ENCODE results near the gene DLG5. TPM values are rescaled to one million over a fixed set of nuclear protein-coding genes. Genes with fewer than 3 reads are reported as not detected.

The DLG5 gene
- total RNA-seq, 1 experiment from 2014 or later: 51.0 TPM

- peaks cover 7% of the 10 kb centered on the region for H3K36me3 Mint-ChIP-seq (ENCODE audit: insufficient read depth, unreplicated experiment)
- no TSS peak for BruUV-seq (replicated peaks)
- peak overlapping the region; percentile 48 for H3K4me3 Mint-ChIP-seq (ENCODE audit: low read depth, unreplicated experiment)
- H3K9me3 Mint-ChIP-seq (ENCODE audit: low read depth, unreplicated experiment): no peaks in the 10 kb centered on the region
- CTCF ChIA-PET: interaction anchor here (0.6 to 1.9 kb wide), 10 partner anchors 10 to 79 kb away, joined by 3 to 10 read pairs (median 4); partner anchors contain the start of gene DLG5
- peaks cover 46% of the 10 kb centered on the region for H3K4me1 Mint-ChIP-seq (ENCODE audit: low read depth, unreplicated experiment)
- no peaks in the 10 kb centered on the region for H3K27me3 Mint-ChIP-seq (ENCODE audit: unreplicated experiment)
- DNase-seq: peak; percentile 79
- intact Hi-C loops (cut with micrococcal nuclease; ENCODE audit: unreplicated experiment): no loop called here
- TF ChIP-seq, protein P1, sequence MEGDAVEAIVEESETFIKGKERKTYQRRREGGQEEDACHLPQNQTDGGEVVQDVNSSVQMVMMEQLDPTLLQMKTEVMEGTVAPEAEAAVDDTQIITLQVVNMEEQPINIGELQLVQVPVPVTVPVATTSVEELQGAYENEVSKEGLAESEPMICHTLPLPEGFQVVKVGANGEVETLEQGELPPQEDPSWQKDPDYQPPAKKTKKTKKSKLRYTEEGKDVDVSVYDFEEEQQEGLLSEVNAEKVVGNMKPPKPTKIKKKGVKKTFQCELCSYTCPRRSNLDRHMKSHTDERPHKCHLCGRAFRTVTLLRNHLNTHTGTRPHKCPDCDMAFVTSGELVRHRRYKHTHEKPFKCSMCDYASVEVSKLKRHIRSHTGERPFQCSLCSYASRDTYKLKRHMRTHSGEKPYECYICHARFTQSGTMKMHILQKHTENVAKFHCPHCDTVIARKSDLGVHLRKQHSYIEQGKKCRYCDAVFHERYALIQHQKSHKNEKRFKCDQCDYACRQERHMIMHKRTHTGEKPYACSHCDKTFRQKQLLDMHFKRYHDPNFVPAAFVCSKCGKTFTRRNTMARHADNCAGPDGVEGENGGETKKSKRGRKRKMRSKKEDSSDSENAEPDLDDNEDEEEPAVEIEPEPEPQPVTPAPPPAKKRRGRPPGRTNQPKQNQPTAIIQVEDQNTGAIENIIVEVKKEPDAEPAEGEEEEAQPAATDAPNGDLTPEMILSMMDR (IDR thresholded peaks at IDR 0.05; ENCODE audit: unreplicated experiment): no peak
- H3K27ac Mint-ChIP-seq (ENCODE audit: unreplicated experiment): peak overlapping the region; percentile 14
Observed at GRCh38 chr10:77899080-77899477, 27.5 kb downstream of the DLG5 start.

DNA sequence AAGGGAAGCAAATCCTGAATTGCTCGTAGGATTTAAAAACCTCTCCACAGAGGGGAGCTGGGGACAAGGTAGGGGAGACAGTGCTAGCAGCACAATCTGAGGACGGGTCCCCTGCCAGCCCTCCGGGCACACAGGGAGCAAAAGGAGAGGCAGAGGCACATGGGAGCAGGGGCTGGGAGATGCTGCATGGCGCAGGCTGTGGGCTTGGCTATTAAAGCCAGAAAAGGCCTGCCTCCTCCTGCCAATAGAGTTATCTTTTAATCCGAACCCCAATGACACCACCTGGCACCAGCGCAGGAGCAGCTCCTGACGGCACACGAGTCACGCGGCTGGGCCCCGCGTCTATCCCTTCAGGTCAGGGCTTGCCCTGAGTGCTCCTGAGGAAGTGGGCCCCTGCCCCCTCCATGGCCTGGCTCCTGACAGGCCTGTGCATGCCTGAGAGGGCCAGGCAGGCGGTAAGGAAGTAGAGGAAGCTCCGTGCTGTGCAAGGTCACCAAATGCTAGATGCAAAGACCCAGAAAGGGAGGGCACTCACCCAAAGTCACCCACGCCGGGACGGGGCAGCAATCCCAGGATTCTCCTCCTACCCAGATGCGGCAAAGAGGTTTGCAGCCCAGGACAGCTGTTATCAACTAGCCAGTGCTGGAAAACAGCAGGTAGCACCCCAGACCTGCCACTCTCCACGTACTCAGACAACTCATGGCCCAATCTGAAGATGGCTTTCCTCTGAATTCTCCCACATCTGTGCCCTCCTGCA, 28.1 kb downstream of the DLG5 start:
- peak; percentile 37 for DNase-seq
- peak overlapping the region; percentile 14 for H3K27ac Mint-ChIP-seq (ENCODE audit: unreplicated experiment)
- no peaks in the 10 kb centered on the region for H3K9me3 Mint-ChIP-seq (ENCODE audit: low read depth, unreplicated experiment)
- H3K27me3 Mint-ChIP-seq (ENCODE audit: unreplicated experiment): no peaks in the 10 kb centered on the region
- H3K4me3 Mint-ChIP-seq (ENCODE audit: low read depth, unreplicated experiment): peak overlapping the region; percentile 48
- TF ChIP-seq, protein P1 (IDR thresholded peaks at IDR 0.05; ENCODE audit: unreplicated experiment): no peak
- intact Hi-C loops (cut with micrococcal nuclease; ENCODE audit: unreplicated experiment): no loop called here
- BruUV-seq (replicated peaks): no TSS peak
- H3K4me1 Mint-ChIP-seq (ENCODE audit: low read depth, unreplicated experiment): peaks cover 43% of the 10 kb centered on the region
- CTCF ChIA-PET: interaction anchor here (0.6 to 1.9 kb wide), 9 partner anchors 9 to 79 kb away, joined by 3 to 10 read pairs (median 4); partner anchors contain the start of gene DLG5
- peaks cover 7% of the 10 kb centered on the region for H3K36me3 Mint-ChIP-seq (ENCODE audit: insufficient read depth, unreplicated experiment)

- TF ChIP-seq, protein P1 (IDR thresholded peaks at IDR 0.05; ENCODE audit: unreplicated experiment): no peak
- Mint-ChIP-seq H3K4me1 (ENCODE audit: low read depth, unreplicated experiment) (peaks cover 47% of the 10 kb centered on the region), H3K9me3 (ENCODE audit: low read depth, unreplicated experiment) (no peaks in the 10 kb centered on the region), H3K27ac (ENCODE audit: unreplicated experiment) (no peak overlapping the region), H3K4me3 (ENCODE audit: low read depth, unreplicated experiment) (no peak overlapping the region), H3K36me3 (ENCODE audit: insufficient read depth, unreplicated experiment) (peaks cover 7% of the 10 kb centered on the region), H3K27me3 (ENCODE audit: unreplicated experiment) (no peaks in the 10 kb centered on the region)
- intact Hi-C loops (cut with micrococcal nuclease; ENCODE audit: unreplicated experiment): no loop called here
- DNase-seq: no peak
- no TSS peak for BruUV-seq (replicated peaks)
- CTCF ChIA-PET: no interaction called here
Observed at GRCh38 chr10:77896058-77896457, 30.5 kb downstream of the DLG5 start.

DNA sequence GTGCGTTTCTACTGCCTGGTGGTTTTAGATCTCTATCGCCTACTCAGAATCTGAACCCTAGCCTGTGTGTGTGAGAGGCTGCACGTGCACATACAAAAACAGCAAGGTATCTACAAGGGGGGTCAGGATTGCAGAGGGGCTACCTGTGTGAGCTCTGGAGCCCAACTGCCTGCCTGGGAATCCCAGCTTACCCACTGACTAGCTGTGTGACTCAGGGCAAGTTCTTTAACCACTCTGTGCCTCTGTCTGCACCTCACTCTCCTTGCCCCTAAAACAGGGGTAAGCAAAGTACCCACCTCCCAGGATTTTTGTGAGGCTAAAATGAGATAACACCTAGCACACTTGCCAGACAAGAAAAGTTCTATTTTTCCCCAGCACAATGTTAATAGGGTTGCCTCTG, 32.5 kb downstream of the DLG5 start:
- Mint-ChIP-seq H3K27me3 (ENCODE audit: unreplicated experiment) (no peaks in the 10 kb centered on the region), H3K36me3 (ENCODE audit: insufficient read depth, unreplicated experiment) (peaks cover 17% of the 10 kb centered on the region), H3K4me1 (ENCODE audit: low read depth, unreplicated experiment) (peaks cover 52% of the 10 kb centered on the region), H3K9me3 (ENCODE audit: low read depth, unreplicated experiment) (no peaks in the 10 kb centered on the region), H3K27ac (ENCODE audit: unreplicated experiment) (no peak overlapping the region), H3K4me3 (ENCODE audit: low read depth, unreplicated experiment) (no peak overlapping the region)
- TF ChIP-seq, protein P1 (IDR thresholded peaks at IDR 0.05; ENCODE audit: unreplicated experiment): no peak
- DNase-seq: no peak
- intact Hi-C loops (cut with micrococcal nuclease; ENCODE audit: unreplicated experiment): no loop called here
- no TSS peak for BruUV-seq (replicated peaks)
- CTCF ChIA-PET: no interaction called here

All from Calu3 (cell line).